ENCODE measurements around the gene PCED1A.

DNA sequence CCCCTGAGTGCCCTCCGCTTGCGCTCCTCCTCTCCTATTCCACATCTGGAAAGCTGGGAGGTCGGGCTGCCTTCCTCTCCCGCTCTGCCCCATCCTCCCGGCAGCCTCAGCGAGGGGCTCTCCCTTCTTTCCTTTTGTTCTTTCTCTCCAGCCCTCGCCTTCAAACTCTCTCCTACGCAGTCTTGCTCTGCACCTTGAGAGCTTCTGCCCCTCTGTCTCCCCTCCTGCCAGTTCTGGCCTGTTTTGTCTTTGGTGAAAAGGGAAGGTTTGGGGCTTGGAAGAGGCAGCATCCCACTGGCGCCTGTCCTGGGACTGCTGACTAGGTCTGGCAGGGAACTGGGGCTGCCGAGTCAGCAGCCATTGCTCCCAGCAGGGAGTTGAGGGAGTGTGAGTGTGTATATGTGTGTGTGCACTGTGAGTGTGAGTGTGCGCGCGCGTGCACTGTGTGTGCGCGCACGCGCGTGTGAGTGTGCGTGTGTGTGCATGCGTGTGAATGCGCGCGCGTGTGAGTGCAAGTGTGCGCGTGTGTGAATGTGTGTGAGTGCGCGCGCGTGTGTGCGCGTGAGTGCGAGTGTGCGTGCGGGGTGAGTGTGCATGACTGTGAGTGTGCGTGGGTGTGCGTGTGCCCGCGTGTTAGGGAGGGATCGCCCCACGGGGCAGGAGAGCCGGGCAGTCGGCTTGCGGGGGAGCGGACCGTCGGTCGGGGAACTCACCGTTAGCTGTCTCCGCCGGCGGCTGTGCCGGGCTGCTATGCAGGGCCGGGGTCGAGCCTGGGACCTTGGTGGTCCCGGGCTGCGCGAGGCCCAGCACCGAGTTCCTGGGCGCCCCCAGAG is 40.6 kb downstream of the PCED1A start:
- TF ChIP-seq JUN (IDR thresholded peaks at IDR 0.05; ENCODE audit: borderline replicate concordance, insufficient read depth, insufficient read length, low read depth), result no peak
- TF ChIP-seq, protein P1, sequence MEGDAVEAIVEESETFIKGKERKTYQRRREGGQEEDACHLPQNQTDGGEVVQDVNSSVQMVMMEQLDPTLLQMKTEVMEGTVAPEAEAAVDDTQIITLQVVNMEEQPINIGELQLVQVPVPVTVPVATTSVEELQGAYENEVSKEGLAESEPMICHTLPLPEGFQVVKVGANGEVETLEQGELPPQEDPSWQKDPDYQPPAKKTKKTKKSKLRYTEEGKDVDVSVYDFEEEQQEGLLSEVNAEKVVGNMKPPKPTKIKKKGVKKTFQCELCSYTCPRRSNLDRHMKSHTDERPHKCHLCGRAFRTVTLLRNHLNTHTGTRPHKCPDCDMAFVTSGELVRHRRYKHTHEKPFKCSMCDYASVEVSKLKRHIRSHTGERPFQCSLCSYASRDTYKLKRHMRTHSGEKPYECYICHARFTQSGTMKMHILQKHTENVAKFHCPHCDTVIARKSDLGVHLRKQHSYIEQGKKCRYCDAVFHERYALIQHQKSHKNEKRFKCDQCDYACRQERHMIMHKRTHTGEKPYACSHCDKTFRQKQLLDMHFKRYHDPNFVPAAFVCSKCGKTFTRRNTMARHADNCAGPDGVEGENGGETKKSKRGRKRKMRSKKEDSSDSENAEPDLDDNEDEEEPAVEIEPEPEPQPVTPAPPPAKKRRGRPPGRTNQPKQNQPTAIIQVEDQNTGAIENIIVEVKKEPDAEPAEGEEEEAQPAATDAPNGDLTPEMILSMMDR (IDR thresholded peaks at IDR 0.05; ENCODE audit: extremely low read depth in 1 of 2, insufficient read depth in 1 of 2, low read depth in 1 of 2, low read length in 2 of 2), result no peak
- TF ChIP-seq, protein P2, sequence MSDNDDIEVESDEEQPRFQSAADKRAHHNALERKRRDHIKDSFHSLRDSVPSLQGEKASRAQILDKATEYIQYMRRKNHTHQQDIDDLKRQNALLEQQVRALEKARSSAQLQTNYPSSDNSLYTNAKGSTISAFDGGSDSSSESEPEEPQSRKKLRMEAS (IDR thresholded peaks at IDR 0.05; ENCODE audit: insufficient read depth, insufficient read length), result no peak
- TF ChIP-seq EZH2 (IDR thresholded peaks at IDR 0.05; ENCODE audit: borderline replicate concordance, low read depth, low read length, severe bottlenecking), result peak; percentile 79
- TF ChIP-seq POLR2A (IDR thresholded peaks at IDR 0.05; ENCODE audit: low read depth, low read length), result no peak
- no peak for TF ChIP-seq POLR2AphosphoS5 (IDR thresholded peaks at IDR 0.05; ENCODE audit: insufficient read depth, low read depth, low read length)
- no peak for TF ChIP-seq MYC (IDR thresholded peaks at IDR 0.05; ENCODE audit: low read depth, low read length)
- TF ChIP-seq GATA2 (IDR thresholded peaks at IDR 0.05; ENCODE audit: insufficient read depth, insufficient read length, low read depth, low read length), result no peak

Data from endothelial cell of umbilical vein (primary cell).